Smooth muscle cell (in vitro differentiated cells): ENCODE measurements around the gene TRAF2. TPM values are rescaled to one million over a fixed set of nuclear protein-coding genes. Genes with fewer than 3 reads are reported as not detected.

Experiments used
- DNase-seq: peaks from one replicate; lab custom pipeline; 2025; ENCODE audit not compliant: unreplicated experiment; lab: John Stamatoyannopoulos, UW
- H2AFZ ChIP-seq: fragments of 200-600 bp; sonication (generic); 2 replicates; pipeline ENCODE4 v1.6.0; 2016; ENCODE audit warnings: antibody characterized with exemption, low read depth, mild to moderate bottlenecking
- H3F3A ChIP-seq: fragments of 200-600 bp; sonication (generic); 2 replicates; pipeline ENCODE4 v1.6.0; 2017; ENCODE audit warnings: antibody characterized with exemption, low read depth
- H3K27ac ChIP-seq: fragments of 200-600 bp; sonication (generic); 2 replicates; pipeline ENCODE4 v1.5.1; 2016; ENCODE audit warnings: low read depth, mild to moderate bottlenecking
- H3K27me3 ChIP-seq: fragments of 200-600 bp; sonication (generic); 2 replicates; pipeline ENCODE4 v1.6.1; 2016; ENCODE audit warnings: low read depth, mild to moderate bottlenecking
- H3K36me3 ChIP-seq: fragments of 200-600 bp; sonication (generic); 2 replicates; pipeline ENCODE4 v1.5.1; 2016; ENCODE audit warnings: low read depth
- H3K4me1 ChIP-seq: fragments of 200-600 bp; sonication (generic); 2 replicates; pipeline ENCODE4 v1.5.1; 2016; ENCODE audit warnings: low read depth
- H3K4me2 ChIP-seq: fragments of 200-600 bp; sonication (generic); 2 replicates; pipeline ENCODE4 v1.6.0; 2016; ENCODE audit warnings: mild to moderate bottlenecking
- H3K4me3 ChIP-seq: fragments of 200-600 bp; sonication (generic); 2 replicates; pipeline ENCODE4 v1.5.1; 2016; ENCODE audit warnings: mild to moderate bottlenecking
- H3K79me2 ChIP-seq: fragments of 200-600 bp; sonication (generic); 2 replicates; pipeline ENCODE4 v1.6.0; 2016; ENCODE audit warnings: low read depth, mild to moderate bottlenecking
- H3K9ac ChIP-seq: fragments of 200-600 bp; sonication (generic); 2 replicates; pipeline ENCODE4 v1.6.0; 2016; ENCODE audit warnings: low read depth
- H3K9me3 ChIP-seq: fragments of 200-600 bp; sonication (generic); replicated peaks from 2 replicates; pipeline ENCODE4 v1.5.1; 2016; ENCODE audit warnings: low read depth
- H4K20me1 ChIP-seq: fragments of 200-600 bp; sonication (generic); 2 replicates; pipeline ENCODE4 v1.6.0; 2016; ENCODE audit warnings: low read depth
- WGBS: methylation state at CpG from one replicate; pipeline ENCODE4 v1.1.7; 2016; ENCODE audit warnings: low lambda C conversion rate; 5-methylcytosine and 5-hydroxymethylcytosine counted together
- polyA plus RNA-seq: library from polyadenylated mRNA; unstranded; fragments of >200 nt; fragmentation: Nextera tagmentation; extraction: Ambion mirVana; gene quantifications from 2 replicates; pipeline ENCODE4 v1.2.1, GENCODE V29; 2016
- total RNA-seq: library from RNA; depleted of rRNA; stranded (reverse); fragments of >200 nt; gene quantifications from 2 replicates; pipeline ENCODE4 v1.2.3, GENCODE V29; 2014
- TF ChIP-seq, protein P1 (sequence below): fragments of 200-600 bp; sonication (generic); IDR thresholded peaks from 2 replicates; pipeline ENCODE4 v1.5.1; 2017; ENCODE audit warnings: borderline replicate concordance, mild to moderate bottlenecking, antibody characterized with exemption; ENCODE audit not compliant: insufficient read depth, poor library complexity, severe bottlenecking

Gene TRAF2
- total and polyA plus RNA-seq, 2 experiments from 2014 or later, result 7.0 to 15.9 TPM

GRCh38 chr9:136945333-136946227, 59.3 kb downstream of the TRAF2 start:
- Histone ChIP-seq H3F3A (no peaks in the 10 kb centered on the region), H3K36me3 (no peaks in the 10 kb centered on the region), H3K4me1 (peaks cover 5% of the 10 kb centered on the region), H2AFZ (no peak overlapping the region), H3K9ac (no peak overlapping the region), H3K27me3 (no peaks in the 10 kb centered on the region), H3K27ac (no peak overlapping the region), H3K4me3 (no peak overlapping the region), H3K79me2 (peaks cover 21% of the 10 kb centered on the region), H3K4me2 (no peak overlapping the region), H4K20me1 (peaks cover 19% of the 10 kb centered on the region), H3K9me3 (no peaks in the 10 kb centered on the region)
- WGBS, result 91% methylated on average over 26 of the region's 30 CpGs
- TF ChIP-seq, protein P1, sequence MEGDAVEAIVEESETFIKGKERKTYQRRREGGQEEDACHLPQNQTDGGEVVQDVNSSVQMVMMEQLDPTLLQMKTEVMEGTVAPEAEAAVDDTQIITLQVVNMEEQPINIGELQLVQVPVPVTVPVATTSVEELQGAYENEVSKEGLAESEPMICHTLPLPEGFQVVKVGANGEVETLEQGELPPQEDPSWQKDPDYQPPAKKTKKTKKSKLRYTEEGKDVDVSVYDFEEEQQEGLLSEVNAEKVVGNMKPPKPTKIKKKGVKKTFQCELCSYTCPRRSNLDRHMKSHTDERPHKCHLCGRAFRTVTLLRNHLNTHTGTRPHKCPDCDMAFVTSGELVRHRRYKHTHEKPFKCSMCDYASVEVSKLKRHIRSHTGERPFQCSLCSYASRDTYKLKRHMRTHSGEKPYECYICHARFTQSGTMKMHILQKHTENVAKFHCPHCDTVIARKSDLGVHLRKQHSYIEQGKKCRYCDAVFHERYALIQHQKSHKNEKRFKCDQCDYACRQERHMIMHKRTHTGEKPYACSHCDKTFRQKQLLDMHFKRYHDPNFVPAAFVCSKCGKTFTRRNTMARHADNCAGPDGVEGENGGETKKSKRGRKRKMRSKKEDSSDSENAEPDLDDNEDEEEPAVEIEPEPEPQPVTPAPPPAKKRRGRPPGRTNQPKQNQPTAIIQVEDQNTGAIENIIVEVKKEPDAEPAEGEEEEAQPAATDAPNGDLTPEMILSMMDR, result no peak
- no peak for DNase-seq

DNA sequence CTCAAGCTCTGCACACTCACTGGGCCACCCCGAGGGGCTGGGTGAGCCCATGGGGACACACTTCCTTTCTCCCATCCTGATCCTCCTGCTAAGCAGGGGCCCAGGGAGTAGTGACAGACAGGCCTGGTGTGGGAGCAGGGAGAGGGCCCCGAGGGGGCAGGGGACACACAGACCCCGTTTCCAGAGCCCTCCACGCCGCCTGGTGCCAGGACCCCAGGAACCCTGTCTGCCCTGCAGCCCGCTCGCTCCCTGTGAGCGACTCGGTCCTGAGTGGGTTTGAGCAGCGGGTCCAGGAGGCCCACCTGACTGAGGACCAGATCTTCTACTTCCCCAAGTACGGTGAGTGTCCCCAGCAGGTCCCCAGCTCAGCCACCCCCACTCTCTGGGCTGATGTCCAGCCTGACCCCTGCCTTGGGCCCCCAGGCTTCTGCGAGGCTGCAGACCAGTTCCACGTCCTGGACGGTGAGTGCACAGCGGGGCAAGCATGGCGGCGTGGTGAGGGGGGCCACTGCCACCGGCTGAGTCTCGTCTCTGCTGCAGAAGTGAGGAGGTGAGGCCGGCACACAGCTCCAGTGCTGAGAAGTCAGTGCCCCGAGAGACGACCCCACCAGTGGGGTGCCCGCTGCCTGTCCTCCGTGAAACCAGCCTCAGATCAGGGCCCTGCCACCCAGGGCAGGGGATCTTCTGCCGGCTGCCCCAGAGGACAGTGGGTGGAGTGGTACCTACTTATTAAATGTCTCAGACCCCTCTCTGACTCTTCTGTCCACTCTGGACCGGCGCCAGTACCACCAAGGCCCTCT, 60.1 kb downstream of the TRAF2 start:
- H3K9me3 ChIP-seq, result no peaks in the 10 kb centered on the region
- DNase-seq, result no peak
- no peak overlapping the region for H3K4me3 ChIP-seq
- H2AFZ ChIP-seq, result no peak overlapping the region
- H3F3A ChIP-seq, result no peaks in the 10 kb centered on the region
- H3K27ac ChIP-seq, result no peak overlapping the region
- H3K4me1 ChIP-seq, result peaks cover 6% of the 10 kb centered on the region
- peaks cover 21% of the 10 kb centered on the region for H3K79me2 ChIP-seq
- H3K9ac ChIP-seq, result no peak overlapping the region
- peaks cover 19% of the 10 kb centered on the region for H4K20me1 ChIP-seq
- no peaks in the 10 kb centered on the region for H3K27me3 ChIP-seq
- H3K4me2 ChIP-seq, result no peak overlapping the region
- H3K36me3 ChIP-seq, result no peaks in the 10 kb centered on the region
- TF ChIP-seq, protein P1, result no peak
- WGBS, result 93% methylated on average over 27 of the region's 27 CpGs

GRCh38 chr9:136947028-136947891, 60.9 kb downstream of the TRAF2 start:
- TF ChIP-seq, protein P1, result no peak
- H3F3A ChIP-seq, result no peaks in the 10 kb centered on the region
- peaks cover 19% of the 10 kb centered on the region for H3K79me2 ChIP-seq
- peaks cover 6% of the 10 kb centered on the region for H3K4me1 ChIP-seq
- H3K27ac ChIP-seq, result no peak overlapping the region
- no peak overlapping the region for H3K9ac ChIP-seq
- no peak overlapping the region for H3K4me3 ChIP-seq
- no peaks in the 10 kb centered on the region for H3K36me3 ChIP-seq
- no peak overlapping the region for H2AFZ ChIP-seq
- no peak overlapping the region for H3K4me2 ChIP-seq
- no peak for DNase-seq
- no peaks in the 10 kb centered on the region for H3K9me3 ChIP-seq
- 77% methylated on average over 25 of the region's 26 CpGs for WGBS
- no peaks in the 10 kb centered on the region for H3K27me3 ChIP-seq
- peaks cover 13% of the 10 kb centered on the region for H4K20me1 ChIP-seq
